Smooth muscle cell (in vitro differentiated cells): ENCODE data around the gene CFAP43. TPM values are rescaled to one million over a fixed set of nuclear protein-coding genes. Genes with fewer than 3 reads are reported as not detected.

Source experiments
- DNase-seq: peaks from one replicate; lab custom pipeline; 2025; ENCODE audit not compliant: unreplicated experiment; lab: John Stamatoyannopoulos, UW
- H2AFZ ChIP-seq: fragments of 200-600 bp; sonication (generic); 2 replicates; pipeline ENCODE4 v1.6.0; 2016; ENCODE audit warnings: antibody characterized with exemption, low read depth, mild to moderate bottlenecking
- H3F3A ChIP-seq: fragments of 200-600 bp; sonication (generic); 2 replicates; pipeline ENCODE4 v1.6.0; 2017; ENCODE audit warnings: antibody characterized with exemption, low read depth
- H3K27ac ChIP-seq: fragments of 200-600 bp; sonication (generic); 2 replicates; pipeline ENCODE4 v1.5.1; 2016; ENCODE audit warnings: low read depth, mild to moderate bottlenecking
- H3K27me3 ChIP-seq: fragments of 200-600 bp; sonication (generic); 2 replicates; pipeline ENCODE4 v1.6.1; 2016; ENCODE audit warnings: low read depth, mild to moderate bottlenecking
- H3K36me3 ChIP-seq: fragments of 200-600 bp; sonication (generic); 2 replicates; pipeline ENCODE4 v1.5.1; 2016; ENCODE audit warnings: low read depth
- H3K4me1 ChIP-seq: fragments of 200-600 bp; sonication (generic); 2 replicates; pipeline ENCODE4 v1.5.1; 2016; ENCODE audit warnings: low read depth
- H3K4me2 ChIP-seq: fragments of 200-600 bp; sonication (generic); 2 replicates; pipeline ENCODE4 v1.6.0; 2016; ENCODE audit warnings: mild to moderate bottlenecking
- H3K4me3 ChIP-seq: fragments of 200-600 bp; sonication (generic); 2 replicates; pipeline ENCODE4 v1.5.1; 2016; ENCODE audit warnings: mild to moderate bottlenecking
- H3K79me2 ChIP-seq: fragments of 200-600 bp; sonication (generic); 2 replicates; pipeline ENCODE4 v1.6.0; 2016; ENCODE audit warnings: low read depth, mild to moderate bottlenecking
- H3K9ac ChIP-seq: fragments of 200-600 bp; sonication (generic); 2 replicates; pipeline ENCODE4 v1.6.0; 2016; ENCODE audit warnings: low read depth
- H3K9me3 ChIP-seq: fragments of 200-600 bp; sonication (generic); replicated peaks from 2 replicates; pipeline ENCODE4 v1.5.1; 2016; ENCODE audit warnings: low read depth
- H4K20me1 ChIP-seq: fragments of 200-600 bp; sonication (generic); 2 replicates; pipeline ENCODE4 v1.6.0; 2016; ENCODE audit warnings: low read depth
- WGBS: methylation state at CpG from one replicate; pipeline ENCODE4 v1.1.7; 2016; ENCODE audit warnings: low lambda C conversion rate; 5-methylcytosine and 5-hydroxymethylcytosine counted together
- polyA plus RNA-seq: library from polyadenylated mRNA; unstranded; fragments of >200 nt; fragmentation: Nextera tagmentation; extraction: Ambion mirVana; gene quantifications from 2 replicates; pipeline ENCODE4 v1.2.1, GENCODE V29; 2016
- total RNA-seq: library from RNA; depleted of rRNA; stranded (reverse); fragments of >200 nt; gene quantifications from 2 replicates; pipeline ENCODE4 v1.2.3, GENCODE V29; 2014
- TF ChIP-seq, protein P1 (sequence below): fragments of 200-600 bp; sonication (generic); IDR thresholded peaks from 2 replicates; pipeline ENCODE4 v1.5.1; 2017; ENCODE audit warnings: borderline replicate concordance, mild to moderate bottlenecking, antibody characterized with exemption; ENCODE audit not compliant: insufficient read depth, poor library complexity, severe bottlenecking

CFAP43 gene
- total and polyA plus RNA-seq, 2 experiments from 2014 or later: 0.04 to 0.50 TPM

DNA sequence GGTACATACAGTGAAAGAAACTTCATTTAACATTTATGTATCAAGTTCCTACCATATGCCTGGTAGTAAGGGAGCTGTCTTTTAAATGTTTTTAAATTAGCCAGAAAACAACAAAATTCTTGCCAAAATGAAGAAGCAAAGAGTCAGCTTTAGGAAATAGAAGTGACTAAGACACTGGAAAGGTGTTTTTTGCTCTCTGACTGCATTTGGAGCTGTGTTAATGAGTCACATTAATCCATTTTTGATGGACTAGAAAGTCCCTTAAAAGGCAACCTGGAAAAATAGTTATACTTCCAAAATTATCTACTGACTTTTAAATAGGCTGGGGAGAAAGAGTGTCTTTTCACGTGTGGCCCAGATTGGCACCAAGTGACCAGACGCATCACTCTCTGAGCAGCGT, 142.5 kb downstream of the CFAP43 start:
- Histone ChIP-seq H4K20me1 (no peaks in the 10 kb centered on the region), H3K27ac (no peak overlapping the region), H3K4me2 (no peak overlapping the region), H2AFZ (no peak overlapping the region), H3K27me3 (no peaks in the 10 kb centered on the region), H3K36me3 (no peaks in the 10 kb centered on the region), H3K79me2 (no peaks in the 10 kb centered on the region), H3K4me3 (no peak overlapping the region), H3K9ac (no peak overlapping the region), H3K4me1 (no peaks in the 10 kb centered on the region), H3F3A (no peaks in the 10 kb centered on the region), H3K9me3 (no peaks in the 10 kb centered on the region)
- no peak for DNase-seq
- 88% methylated on average over 3 of the region's 3 CpGs for WGBS
- TF ChIP-seq, protein P1, sequence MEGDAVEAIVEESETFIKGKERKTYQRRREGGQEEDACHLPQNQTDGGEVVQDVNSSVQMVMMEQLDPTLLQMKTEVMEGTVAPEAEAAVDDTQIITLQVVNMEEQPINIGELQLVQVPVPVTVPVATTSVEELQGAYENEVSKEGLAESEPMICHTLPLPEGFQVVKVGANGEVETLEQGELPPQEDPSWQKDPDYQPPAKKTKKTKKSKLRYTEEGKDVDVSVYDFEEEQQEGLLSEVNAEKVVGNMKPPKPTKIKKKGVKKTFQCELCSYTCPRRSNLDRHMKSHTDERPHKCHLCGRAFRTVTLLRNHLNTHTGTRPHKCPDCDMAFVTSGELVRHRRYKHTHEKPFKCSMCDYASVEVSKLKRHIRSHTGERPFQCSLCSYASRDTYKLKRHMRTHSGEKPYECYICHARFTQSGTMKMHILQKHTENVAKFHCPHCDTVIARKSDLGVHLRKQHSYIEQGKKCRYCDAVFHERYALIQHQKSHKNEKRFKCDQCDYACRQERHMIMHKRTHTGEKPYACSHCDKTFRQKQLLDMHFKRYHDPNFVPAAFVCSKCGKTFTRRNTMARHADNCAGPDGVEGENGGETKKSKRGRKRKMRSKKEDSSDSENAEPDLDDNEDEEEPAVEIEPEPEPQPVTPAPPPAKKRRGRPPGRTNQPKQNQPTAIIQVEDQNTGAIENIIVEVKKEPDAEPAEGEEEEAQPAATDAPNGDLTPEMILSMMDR: no peak

DNA sequence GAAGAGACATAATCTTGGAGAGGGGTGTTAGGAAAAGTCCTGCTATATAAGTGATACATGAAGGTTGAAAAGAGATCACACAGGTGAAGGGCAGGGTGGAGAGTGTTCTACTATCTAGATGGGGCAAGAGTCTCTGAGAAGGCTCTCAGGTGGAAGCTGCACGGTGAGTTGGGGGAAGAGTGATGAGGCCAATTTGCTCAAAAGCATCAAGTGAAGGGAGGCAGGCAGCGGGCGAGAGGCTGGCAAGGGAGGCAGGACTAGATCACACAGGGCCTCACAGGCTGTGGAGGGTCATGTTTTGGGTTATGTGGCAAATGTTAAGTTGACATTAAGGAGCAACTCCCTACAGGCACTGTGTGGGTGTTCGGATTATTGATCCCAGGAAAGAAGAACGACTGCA, 143.9 kb downstream of the CFAP43 start:
- Histone ChIP-seq H2AFZ (no peak overlapping the region), H3K4me2 (no peak overlapping the region), H3K9me3 (no peaks in the 10 kb centered on the region), H4K20me1 (no peaks in the 10 kb centered on the region), H3F3A (no peaks in the 10 kb centered on the region), H3K27ac (no peak overlapping the region), H3K27me3 (no peaks in the 10 kb centered on the region), H3K36me3 (no peaks in the 10 kb centered on the region), H3K79me2 (no peaks in the 10 kb centered on the region), H3K4me1 (no peaks in the 10 kb centered on the region), H3K4me3 (no peak overlapping the region), H3K9ac (no peak overlapping the region)
- WGBS: 97% methylated on average over 5 of the region's 5 CpGs
- TF ChIP-seq, protein P1: no peak
- DNase-seq: no peak

DNA sequence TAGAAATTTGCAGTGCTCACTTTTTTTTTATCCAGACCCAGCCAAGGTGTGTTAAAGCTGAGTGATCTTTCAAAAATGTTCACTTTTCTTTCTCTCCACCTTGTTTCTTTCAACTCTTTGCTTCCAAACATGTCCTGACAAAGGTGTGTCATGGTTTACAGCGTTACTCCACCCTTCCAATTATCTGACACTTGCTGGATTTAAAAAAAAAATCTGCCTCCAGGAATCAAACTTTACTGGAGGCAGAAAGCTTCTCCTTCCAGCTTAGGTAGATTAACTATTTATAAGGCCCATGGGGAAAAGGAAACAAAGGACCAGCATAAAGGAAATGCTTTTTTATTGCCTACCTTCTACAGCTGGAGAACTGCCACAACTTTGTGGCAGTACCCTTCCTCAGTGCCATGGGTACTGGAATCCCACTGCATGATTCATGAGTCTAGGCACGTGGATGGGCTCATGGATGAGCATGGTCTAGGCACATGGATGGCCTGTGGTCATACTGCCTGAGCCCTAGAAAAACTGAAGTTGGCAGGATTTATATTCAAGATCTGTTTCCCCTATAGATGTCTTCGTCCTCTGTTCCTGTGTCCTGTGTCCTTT, 146.3 kb downstream of the CFAP43 start, which contains the start of gene COL17A1:
Gene COL17A1 (minus strand): TSS at position 80 of the 600 bp plus-strand sequence. CDS start 5,207 bp downstream, outside the sequence.
- Histone ChIP-seq H3K27me3 (no peaks in the 10 kb centered on the region), H3K9me3 (no peaks in the 10 kb centered on the region), H4K20me1 (no peaks in the 10 kb centered on the region), H3K9ac (peak within 1 kb of the TSS; percentile 76), H3K27ac (peak within 1 kb of the TSS; percentile 88), H3K4me2 (peak within 1 kb of the TSS; percentile 77), H3F3A (no peaks in the 10 kb centered on the region), H3K4me3 (peak within 1 kb of the TSS; percentile 43), H3K79me2 (no peaks in the 10 kb centered on the region), H2AFZ (no peak within 1 kb of the TSS), H3K36me3 (no peaks in the 10 kb centered on the region), H3K4me1 (peaks cover 14% of the 10 kb centered on the region)
- TF ChIP-seq, protein P1: no peak
- no peak for DNase-seq
- WGBS: 81% methylated on average over 3 of the region's 3 CpGs
